Stimulated activated naive CD8-positive, alpha-beta T cell treated with anti-CD3 and anti-CD28 coated beads, Interleukin-15, amount 100 ng/mL, for 72 hours (primary cell): ENCODE measurements around the gene SUN2.

Source experiments
- ATAC-seq: fragments of 150-1000 bp; cut with Tn5 transposase; 2 replicates; pipeline ENCODE4 v1.10.0; 2021; ENCODE audit warnings: mild to moderate bottlenecking, moderate library complexity
- DNase-seq, 2 donors: peaks; one replicate each; pipeline ENCODE4 v3.0.0; 2021 to 2022
- H3K27ac Mint-ChIP-seq, 2 donors: one replicate each; pipeline ENCODE4 v1.8.0; 2022; ENCODE audit warnings: mild to moderate bottlenecking in 2 of 2, mixed read lengths in 2 of 2, moderate library complexity in 2 of 2
- H3K27me3 Mint-ChIP-seq: one replicate; pipeline ENCODE4 v1.8.0; 2022; ENCODE audit warnings: mixed read lengths
- H3K4me1 Mint-ChIP-seq: one replicate; pipeline ENCODE4 v1.8.0; 2022; ENCODE audit warnings: mild to moderate bottlenecking, mixed read lengths
- H3K4me3 Mint-ChIP-seq, 2 donors: one replicate each; pipeline ENCODE4 v1.8.0; 2022; ENCODE audit warnings: mild to moderate bottlenecking in 2 of 2, mixed read lengths in 2 of 2, moderate library complexity in 1 of 2
- H3K9me3 Mint-ChIP-seq, 2 donors: one replicate each; pipeline ENCODE4 v1.8.0; 2022; ENCODE audit warnings: mixed read lengths in 2 of 2

The SUN2 gene

GRCh38 chr22:38786631-38787030 is 30.8 kb upstream of the SUN2 start:
- Mint-ChIP-seq H3K27ac (no peak overlapping the region), H3K9me3 (no peaks in the 10 kb centered on the region), H3K27me3 (no peaks in the 10 kb centered on the region), H3K4me1 (peaks cover 15% of the 10 kb centered on the region), H3K4me3 (no peak overlapping the region)
- no peak for ATAC-seq
- DNase-seq: no peak

- Mint-ChIP-seq H3K27ac (no peak overlapping the region), H3K4me3 (no peak overlapping the region), H3K27me3 (no peaks in the 10 kb centered on the region), H3K9me3 (no peaks in the 10 kb centered on the region), H3K4me1 (peaks cover 15% of the 10 kb centered on the region)
- no peak for ATAC-seq
- DNase-seq: no peak
Observed at GRCh38 chr22:38784856-38785255, 29.1 kb upstream of the SUN2 start.

GRCh38 chr22:38784035-38784434 is 28.2 kb upstream of the SUN2 start:
- ATAC-seq (no peak), DNase-seq (no peak)
- H3K4me1 Mint-ChIP-seq: peaks cover 15% of the 10 kb centered on the region
- no peaks in the 10 kb centered on the region for H3K27me3 Mint-ChIP-seq
- H3K4me3 Mint-ChIP-seq: no peak overlapping the region
- H3K27ac Mint-ChIP-seq: no peak overlapping the region
- no peaks in the 10 kb centered on the region for H3K9me3 Mint-ChIP-seq

- ATAC-seq (no peak), DNase-seq (no peak)
- H3K27me3 Mint-ChIP-seq: no peaks in the 10 kb centered on the region
- no peak overlapping the region for H3K4me3 Mint-ChIP-seq
- peaks cover 15% of the 10 kb centered on the region for H3K4me1 Mint-ChIP-seq
- H3K9me3 Mint-ChIP-seq: no peaks in the 10 kb centered on the region
- peak overlapping the region in 1 of 2 donors; percentile 81 for H3K27ac Mint-ChIP-seq
Observed at GRCh38 chr22:38783095-38783615, 27.4 kb upstream of the SUN2 start.

- Mint-ChIP-seq H3K4me1 (peaks cover 15% of the 10 kb centered on the region), H3K27me3 (no peaks in the 10 kb centered on the region), H3K4me3 (no peak overlapping the region), H3K27ac (peak overlapping the region in 1 of 2 donors; percentile 80), H3K9me3 (no peaks in the 10 kb centered on the region)
- DNase-seq (no peak), ATAC-seq (no peak)
Observed at GRCh38 chr22:38782402-38783094, 26.8 kb upstream of the SUN2 start.

GRCh38 chr22:38781033-38781432 is 25.2 kb upstream of the SUN2 start:
- H3K4me3 Mint-ChIP-seq: no peak overlapping the region
- H3K27ac Mint-ChIP-seq: no peak overlapping the region
- peaks cover 20% of the 10 kb centered on the region for H3K4me1 Mint-ChIP-seq
- DNase-seq: no peak
- no peaks in the 10 kb centered on the region for H3K9me3 Mint-ChIP-seq
- ATAC-seq: no peak
- H3K27me3 Mint-ChIP-seq: no peaks in the 10 kb centered on the region

- Mint-ChIP-seq H3K27me3 (no peaks in the 10 kb centered on the region), H3K4me3 (no peak overlapping the region), H3K27ac (peak overlapping the region in 1 of 2 donors; percentile 21), H3K9me3 (no peaks in the 10 kb centered on the region), H3K4me1 (peaks cover 20% of the 10 kb centered on the region)
- DNase-seq (no peak), ATAC-seq (no peak)
Observed at GRCh38 chr22:38777087-38777671, 21.4 kb upstream of the SUN2 start.

GRCh38 chr22:38776086-38776485 is 20.3 kb upstream of the SUN2 start:
- Mint-ChIP-seq H3K27ac (peak overlapping the region in 1 of 2 donors; percentile 19), H3K27me3 (no peaks in the 10 kb centered on the region), H3K4me3 (no peak overlapping the region), H3K9me3 (no peaks in the 10 kb centered on the region), H3K4me1 (peaks cover 19% of the 10 kb centered on the region)
- DNase-seq (no peak), ATAC-seq (no peak)

GRCh38 chr22:38775656-38776055 is 19.9 kb upstream of the SUN2 start:
- ATAC-seq (no peak), DNase-seq (no peak)
- H3K27me3 Mint-ChIP-seq: no peaks in the 10 kb centered on the region
- H3K9me3 Mint-ChIP-seq: no peaks in the 10 kb centered on the region
- H3K4me1 Mint-ChIP-seq: peaks cover 19% of the 10 kb centered on the region
- H3K4me3 Mint-ChIP-seq: no peak overlapping the region
- H3K27ac Mint-ChIP-seq: no peak overlapping the region

GRCh38 chr22:38774496-38775166 is 18.8 kb upstream of the SUN2 start:
- H3K4me1 Mint-ChIP-seq: peaks cover 19% of the 10 kb centered on the region
- DNase-seq (no peak), ATAC-seq (no peak)
- H3K27me3 Mint-ChIP-seq: no peaks in the 10 kb centered on the region
- no peak overlapping the region for H3K27ac Mint-ChIP-seq
- no peak overlapping the region for H3K4me3 Mint-ChIP-seq
- no peaks in the 10 kb centered on the region for H3K9me3 Mint-ChIP-seq

- DNase-seq (no peak), ATAC-seq (no peak)
- no peak overlapping the region for H3K4me3 Mint-ChIP-seq
- peaks cover 26% of the 10 kb centered on the region for H3K4me1 Mint-ChIP-seq
- H3K27me3 Mint-ChIP-seq: no peaks in the 10 kb centered on the region
- H3K9me3 Mint-ChIP-seq: no peaks in the 10 kb centered on the region
- no peak overlapping the region for H3K27ac Mint-ChIP-seq
Observed at GRCh38 chr22:38773363-38773946, 17.7 kb upstream of the SUN2 start.

- no peak for ATAC-seq
- H3K27ac Mint-ChIP-seq: peak overlapping the region in 1 of 2 donors; percentile 72
Observed at GRCh38 chr22:38772623-38772873, 16.8 kb upstream of the SUN2 start.

GRCh38 chr22:38770257-38770949 is 14.6 kb upstream of the SUN2 start:
- Mint-ChIP-seq H3K27ac (no peak overlapping the region), H3K4me3 (no peak overlapping the region)
- ATAC-seq: no peak

More at GRCh38 chr22:38772623-38772873, 16.8 kb upstream of the SUN2 start:
- DNase-seq: no peak
- H3K4me3 Mint-ChIP-seq: no peak overlapping the region
- H3K4me1 Mint-ChIP-seq: peaks cover 26% of the 10 kb centered on the region
- no peaks in the 10 kb centered on the region for H3K27me3 Mint-ChIP-seq
- no peaks in the 10 kb centered on the region for H3K9me3 Mint-ChIP-seq

GRCh38 chr22:38768036-38768435 is 12.2 kb upstream of the SUN2 start:
- H3K4me3 Mint-ChIP-seq: no peak overlapping the region
- H3K4me1 Mint-ChIP-seq: peaks cover 7% of the 10 kb centered on the region
- H3K27me3 Mint-ChIP-seq: no peaks in the 10 kb centered on the region
- no peak for ATAC-seq
- H3K9me3 Mint-ChIP-seq: no peaks in the 10 kb centered on the region
- no peak overlapping the region for H3K27ac Mint-ChIP-seq
- no peak for DNase-seq

More at GRCh38 chr22:38770257-38770949, 14.6 kb upstream of the SUN2 start:
- H3K9me3 Mint-ChIP-seq: no peaks in the 10 kb centered on the region
- H3K27me3 Mint-ChIP-seq: no peaks in the 10 kb centered on the region
- H3K4me1 Mint-ChIP-seq: peaks cover 17% of the 10 kb centered on the region
- DNase-seq: no peak

GRCh38 chr22:38767313-38767712 is 11.5 kb upstream of the SUN2 start:
- no peaks in the 10 kb centered on the region for H3K9me3 Mint-ChIP-seq
- H3K4me3 Mint-ChIP-seq: no peak overlapping the region
- no peaks in the 10 kb centered on the region for H3K27me3 Mint-ChIP-seq
- H3K4me1 Mint-ChIP-seq: peaks cover 7% of the 10 kb centered on the region
- ATAC-seq (no peak), DNase-seq (no peak)
- H3K27ac Mint-ChIP-seq: peak overlapping the region in 1 of 2 donors; percentile 27
